HepG2 (cell line): ENCODE measurements around the gene TWNK. TPM values are rescaled to one million over a fixed set of nuclear protein-coding genes. Genes with fewer than 3 reads are reported as not detected.

ENCODE experiments used
- ARID3A ChIP-seq: IDR thresholded peaks from 2 replicates; pipeline ENCODE4 v1.6.1; 2012; ENCODE audit warnings: low read depth, low read length, improper control_type of control experiment
- ATAD3A ChIP-seq: sonication (generic); formaldehyde crosslinking; IDR thresholded peaks from 2 replicates; pipeline ENCODE4 v1.4.0; 2020; ENCODE audit warnings: missing genetic modification reagents
- HIC2 ChIP-seq: sonication (generic); formaldehyde crosslinking; IDR thresholded peaks from 2 replicates; pipeline ENCODE4 v1.9.0; 2022; ENCODE audit warnings: low read depth, missing genetic modification reagents
- HMGXB3 ChIP-seq: sonication (generic); formaldehyde crosslinking; IDR thresholded peaks from 2 replicates; pipeline ENCODE4 v1.4.0; 2020; ENCODE audit warnings: missing genetic modification reagents, borderline replicate concordance
- MEIS2 ChIP-seq: sonication (generic); formaldehyde crosslinking; IDR thresholded peaks from 2 replicates; pipeline ENCODE4 v1.9.0; 2021; ENCODE audit warnings: mild to moderate bottlenecking, missing genetic modification reagents
- MIXL1 ChIP-seq: IDR thresholded peaks from 2 replicates; pipeline ENCODE4 v1.6.1; 2016
- NR3C1 ChIP-seq: sonication (generic); formaldehyde crosslinking; IDR thresholded peaks from 2 replicates; pipeline ENCODE4 v1.4.0; 2020; ENCODE audit warnings: missing genetic modification reagents
- REPIN1 ChIP-seq: sonication (generic); formaldehyde crosslinking; IDR thresholded peaks from 2 replicates; pipeline ENCODE4 v1.8.0; 2022; ENCODE audit warnings: missing genetic modification reagents, low read depth, mild to moderate bottlenecking, borderline replicate concordance
- SAP130 ChIP-seq: IDR thresholded peaks from 2 replicates; pipeline ENCODE4 v1.6.1; 2016; ENCODE audit warnings: low read depth
- SP140L ChIP-seq: sonication (generic); formaldehyde crosslinking; IDR thresholded peaks from 2 replicates; pipeline ENCODE4 v1.4.0; 2020; ENCODE audit warnings: missing genetic modification reagents, borderline replicate concordance
- TFDP2 ChIP-seq: sonication (generic); formaldehyde crosslinking; IDR thresholded peaks from 2 replicates; pipeline ENCODE4 v1.4.0; 2020; ENCODE audit warnings: missing genetic modification reagents
- TGIF2 ChIP-seq: IDR thresholded peaks from 2 replicates; pipeline ENCODE4 v1.6.1; 2016; ENCODE audit warnings: control low read depth, missing compliant biosample characterization
- TOE1 ChIP-seq: sonication (generic); formaldehyde crosslinking; IDR thresholded peaks from 2 replicates; pipeline ENCODE4 v1.4.0; 2020; ENCODE audit warnings: mild to moderate bottlenecking, missing genetic modification reagents
- ZBTB2 ChIP-seq: sonication (generic); formaldehyde crosslinking; IDR thresholded peaks from 2 replicates; pipeline ENCODE4 v1.8.0; 2022; ENCODE audit warnings: low read depth, missing genetic modification reagents
- ZFP36L1 ChIP-seq: sonication (generic); formaldehyde crosslinking; IDR thresholded peaks from 2 replicates; pipeline ENCODE4 v1.8.0; 2022; ENCODE audit warnings: mild to moderate bottlenecking, missing genetic modification reagents, moderate library complexity
- ZKSCAN8 ChIP-seq: IDR thresholded peaks from 2 replicates; pipeline ENCODE4 v1.6.1; 2016; ENCODE audit warnings: borderline replicate concordance, missing genetic modification reagents, missing compliant biosample characterization
- ZNF619 ChIP-seq: sonication (generic); formaldehyde crosslinking; IDR thresholded peaks from 2 replicates; pipeline ENCODE4 v1.4.0; 2020; ENCODE audit warnings: mild to moderate bottlenecking, missing genetic modification reagents
- ZNF766 ChIP-seq: sonication (generic); formaldehyde crosslinking; IDR thresholded peaks from 2 replicates; pipeline ENCODE4 v1.5.0; 2020; ENCODE audit warnings: missing genetic modification reagents, borderline replicate concordance
- ZSCAN22 ChIP-seq: sonication (generic); formaldehyde crosslinking; IDR thresholded peaks from 2 replicates; pipeline ENCODE4 v1.4.0; 2020; ENCODE audit warnings: mild to moderate bottlenecking, missing genetic modification reagents
- polyA plus RNA-seq, 8 experiments: library from polyadenylated mRNA; depleted of rRNA in 3 of 8; stranded (reverse) in 7 of 8; unstranded in 1 of 8; fragments of >200 nt; fragmentation: Illumina TruSeq in 4 of 8; extraction: Trizol in 4 of 8; gene quantifications; 2 replicates each; pipeline versions ENCODE4 v1.2.1 to v1.2.3, GENCODE V29; 2011 to 2016; ENCODE audit warnings: low read depth in 4 of 8, missing spikeins in 1 of 8, mixed read lengths in 1 of 8; ENCODE audit not compliant: insufficient read depth in 1 of 8
- total RNA-seq, 5 experiments: library from RNA; depleted of rRNA; stranded (reverse); fragments of >200 nt; fragmentation: Illumina TruSeq; extraction: Trizol; gene quantifications; 2 replicates each; pipeline ENCODE4 v1.2.3, GENCODE V29; 2016; ENCODE audit warnings: low read depth in 1 of 5

The TWNK gene
- total and polyA plus RNA-seq, 2 of the 13 experiments (the other 11 are each of a cell fraction or from before 2014, with no cell fraction given), result 10.7 to 16.5 TPM

- TF ChIP-seq REPIN1, result peak; percentile 32
- no peak for TF ChIP-seq NR3C1 (CRISPR knock-in tag)
- no peak for TF ChIP-seq ARID3A
- TF ChIP-seq ZFP36L1 (CRISPR knock-in tag), result 0 out of 2 replicates have a peak, but pooled peaks have one; percentile 34
- no peak for TF ChIP-seq HMGXB3 (CRISPR knock-in tag)
- no peak for TF ChIP-seq HIC2
- TF ChIP-seq ZNF766, result no peak
- no peak for TF ChIP-seq ATAD3A (CRISPR knock-in tag)
- no peak for TF ChIP-seq MIXL1 (CRISPR knock-in tag)
- no peak for TF ChIP-seq ZKSCAN8 (CRISPR knock-in tag)
- no peak for TF ChIP-seq TOE1
- no peak for TF ChIP-seq ZSCAN22 (CRISPR knock-in tag)
- TF ChIP-seq ZNF619 (CRISPR knock-in tag), result no peak
- no peak for TF ChIP-seq SP140L
- peak; percentile 2; the same call in 1 of the 2 replicates for TF ChIP-seq TFDP2 (CRISPR knock-in tag)
- TF ChIP-seq MEIS2 (CRISPR knock-in tag), result no peak; the same call in 1 of the 2 replicates
- TF ChIP-seq TGIF2 (CRISPR knock-in tag), result no peak; the same call in 1 of the 2 replicates
- peak; percentile 56 for TF ChIP-seq SAP130 (CRISPR knock-in tag)
- no peak; the same call in 1 of the 2 replicates for TF ChIP-seq ZBTB2 (CRISPR knock-in tag)
Observed at GRCh38 chr10:100969187-100970075, 17.9 kb upstream of the TWNK start, which contains the start of gene SEMA4G (continued).
